DOHH2 (cell line): ENCODE results near the gene G2E3.
"Not testable (repeated sequence)": the region's sequence is repeated elsewhere in the genome, so short reads cannot be mapped to it uniquely, and the experiment has no call there.

ENCODE experiments used
- H3F3A ChIP-seq: fragments of 200-600 bp; sonication (generic), shearing (Covaris generic); 2 replicates; pipeline ENCODE4 v1.6.0; 2016; ENCODE audit warnings: antibody characterized with exemption, mild to moderate bottlenecking; ENCODE audit not compliant: control insufficient read depth, insufficient read depth
- H3K27ac ChIP-seq: fragments of 200-600 bp; sonication (generic); 2 replicates; pipeline ENCODE4 v1.5.1; 2014; ENCODE audit warnings: low read depth, mild to moderate bottlenecking, low read length, moderate library complexity
- H3K27me3 ChIP-seq: fragments of 200-600 bp; sonication (generic); 2 replicates; pipeline ENCODE4 v1.6.1; 2014; ENCODE audit warnings: mild to moderate bottlenecking, low read length, mixed read lengths; ENCODE audit not compliant: control insufficient read depth
- H3K36me3 ChIP-seq: fragments of 200-600 bp; sonication (generic); 2 replicates; pipeline ENCODE4 v1.6.1; 2014; ENCODE audit warnings: mild to moderate bottlenecking, low read length, moderate library complexity, mixed read lengths; ENCODE audit not compliant: control insufficient read depth
- H3K4me1 ChIP-seq: fragments of 200-600 bp; sonication (generic); 2 replicates; pipeline ENCODE4 v1.6.1; 2014; ENCODE audit warnings: mild to moderate bottlenecking, low read length, mixed read lengths; ENCODE audit not compliant: control insufficient read depth
- H3K4me2 ChIP-seq: fragments of 200-600 bp; sonication (generic); 2 replicates; pipeline ENCODE4 v1.6.0; 2014; ENCODE audit warnings: mild to moderate bottlenecking, low read length, moderate library complexity
- H3K4me3 ChIP-seq: fragments of 200-600 bp; sonication (generic); 2 replicates; pipeline ENCODE4 v1.5.1; 2014; ENCODE audit warnings: mild to moderate bottlenecking, low read length, mixed read lengths
- H3K79me2 ChIP-seq: fragments of 200-600 bp; sonication (generic); 2 replicates; pipeline ENCODE4 v1.6.1; 2014; ENCODE audit warnings: mild to moderate bottlenecking, low read length, mixed read lengths; ENCODE audit not compliant: control insufficient read depth
- H3K9me2 ChIP-seq: fragments of 200-600 bp; sonication (generic); replicated peaks from 2 replicates; pipeline ENCODE4 v1.6.1; 2014; ENCODE audit warnings: mild to moderate bottlenecking, low read length, mixed read lengths; ENCODE audit not compliant: control insufficient read depth
- H3K9me3 ChIP-seq: fragments of 200-600 bp; sonication (generic); 2 replicates; pipeline ENCODE4 v1.6.1; 2014; ENCODE audit warnings: antibody characterized with exemption, low read length, mixed read lengths; ENCODE audit not compliant: control insufficient read depth, insufficient read depth
- H4K20me1 ChIP-seq: fragments of 200-600 bp; sonication (generic); 2 replicates; pipeline ENCODE4 v1.6.0; 2014; ENCODE audit warnings: low read depth, mild to moderate bottlenecking, antibody characterized with exemption, low read length, moderate library complexity; ENCODE audit not compliant: control insufficient read depth, insufficient read depth
- CTCF ChIP-seq: fragments of 200-600 bp; sonication (generic); IDR thresholded peaks from one replicate; pipeline ENCODE4 v1.5.1; 2014; ENCODE audit warnings: antibody characterized with exemption, mild to moderate bottlenecking, low read depth, low read length; ENCODE audit not compliant: poor library complexity, severe bottlenecking
- EZH2phosphoT487 ChIP-seq: fragments of 200-600 bp; sonication (generic); IDR thresholded peaks from 2 replicates; pipeline ENCODE4 v1.6.1; 2017; ENCODE audit warnings: borderline replicate concordance, mild to moderate bottlenecking, antibody characterized with exemption, low read length, moderate library complexity, mixed read lengths

The G2E3 gene

DNA sequence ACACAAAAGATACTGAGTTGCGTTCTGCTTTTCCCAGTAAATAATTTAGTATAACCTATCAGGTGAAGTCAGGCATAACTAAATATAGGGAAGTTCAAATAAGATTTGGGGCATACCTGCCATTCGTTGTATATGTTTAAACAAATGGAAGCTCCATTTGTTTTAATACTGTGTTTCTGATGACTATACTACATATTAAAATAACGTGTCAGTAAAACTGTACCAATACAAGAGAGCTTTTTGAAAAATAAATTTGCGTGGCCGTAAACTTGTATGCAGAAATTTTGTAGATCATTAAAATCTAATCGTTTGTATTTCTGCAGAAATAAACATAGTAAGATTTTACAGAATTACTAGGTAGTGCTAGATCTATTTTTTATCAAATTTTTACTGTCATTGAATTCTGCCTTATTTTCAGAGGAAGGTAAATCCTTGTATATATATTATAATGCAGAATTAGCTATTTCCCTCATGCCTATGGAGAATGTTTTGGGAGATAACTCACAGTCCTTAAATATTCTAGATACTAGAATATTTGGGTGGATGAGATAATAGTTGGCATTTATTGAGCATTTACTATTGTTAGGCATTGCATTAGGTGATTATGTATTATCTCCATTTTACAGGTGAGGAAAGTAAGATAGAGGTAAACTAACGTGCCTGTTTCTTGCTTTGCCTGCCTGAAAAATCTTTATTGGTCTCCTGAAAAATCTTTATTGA is 64.6 kb downstream of the G2E3 start:
- no peak overlapping the region for H3K27ac ChIP-seq
- H3K27me3 ChIP-seq, result no peaks in the 10 kb centered on the region
- H3F3A ChIP-seq, result peaks cover 25% of the 10 kb centered on the region
- peaks cover 26% of the 10 kb centered on the region for H3K36me3 ChIP-seq
- H3K9me3 ChIP-seq, result no peaks in the 10 kb centered on the region
- H3K4me3 ChIP-seq, result peak overlapping the region; percentile 99
- TF ChIP-seq CTCF (no peak), EZH2phosphoT487 (no peak)
- H3K4me2 ChIP-seq, result peak overlapping the region; percentile 77
- no peaks in the 10 kb centered on the region for H4K20me1 ChIP-seq
- peaks cover 62% of the 10 kb centered on the region for H3K79me2 ChIP-seq
- H3K9me2 ChIP-seq, result no peaks in the 10 kb centered on the region
- peaks cover 43% of the 10 kb centered on the region for H3K4me1 ChIP-seq

DNA sequence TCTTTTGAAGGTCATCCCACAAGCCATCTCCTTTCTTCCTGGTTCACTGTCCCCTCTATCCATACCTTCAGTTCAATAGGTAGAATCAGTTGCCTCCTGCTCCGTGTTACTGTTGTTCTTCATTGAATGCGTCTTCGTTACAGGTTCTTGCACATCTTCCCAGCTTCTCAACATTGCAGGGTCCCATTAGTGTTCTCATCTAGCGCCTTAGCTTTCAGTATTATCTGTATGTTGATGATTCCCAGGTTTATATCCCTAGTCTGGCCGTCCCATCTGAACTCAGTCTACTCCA is 65.1 kb downstream of the G2E3 start:
- H3K79me2 ChIP-seq, result peaks cover 65% of the 10 kb centered on the region
- H3K36me3 ChIP-seq, result peaks cover 26% of the 10 kb centered on the region

DNA sequence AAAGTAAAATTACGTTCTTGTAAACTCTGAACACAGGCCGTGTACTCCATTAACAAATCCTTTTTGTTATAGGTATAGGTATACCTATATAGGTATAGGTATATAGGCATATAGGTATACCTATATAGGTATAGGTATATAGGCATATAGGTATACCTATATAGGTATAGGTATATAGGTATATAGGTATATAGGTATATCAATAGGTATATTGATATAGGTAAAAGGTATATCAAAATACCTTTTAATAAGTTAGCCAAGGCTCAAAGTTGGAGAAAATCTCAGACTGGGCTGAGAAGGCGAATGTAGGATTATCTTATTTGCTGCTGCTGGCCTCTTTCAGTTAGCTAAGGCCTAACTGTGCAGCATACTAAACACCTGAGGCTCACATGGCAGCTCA is 66.6 kb downstream of the G2E3 start:
- H4K20me1 ChIP-seq, result no peaks in the 10 kb centered on the region
- no peak for TF ChIP-seq CTCF
- no peak for TF ChIP-seq EZH2phosphoT487
- peaks cover 75% of the 10 kb centered on the region for H3K79me2 ChIP-seq
- H3K9me3 ChIP-seq, result no peaks in the 10 kb centered on the region
- no peak overlapping the region for H3K4me2 ChIP-seq
- H3K4me1 ChIP-seq, result peaks cover 25% of the 10 kb centered on the region
- no peak overlapping the region for H3K4me3 ChIP-seq
- no peaks in the 10 kb centered on the region for H3K27me3 ChIP-seq
- H3K36me3 ChIP-seq, result peaks cover 30% of the 10 kb centered on the region
- H3K27ac ChIP-seq, result no peak overlapping the region
- H3K9me2 ChIP-seq, result no peaks in the 10 kb centered on the region
- H3F3A ChIP-seq, result peaks cover 6% of the 10 kb centered on the region

More for the DNA sequence above, 65.1 kb downstream of the G2E3 start:
- no peaks in the 10 kb centered on the region for H4K20me1 ChIP-seq
- H3F3A ChIP-seq, result peaks cover 20% of the 10 kb centered on the region
- no peaks in the 10 kb centered on the region for H3K9me3 ChIP-seq
- H3K27ac ChIP-seq, result no peak overlapping the region
- H3K4me2 ChIP-seq, result peak overlapping the region; percentile 77
- no peaks in the 10 kb centered on the region for H3K9me2 ChIP-seq
- TF ChIP-seq CTCF, result no peak
- TF ChIP-seq EZH2phosphoT487, result no peak
- no peaks in the 10 kb centered on the region for H3K27me3 ChIP-seq
- peaks cover 39% of the 10 kb centered on the region for H3K4me1 ChIP-seq
- peak overlapping the region; percentile 99 for H3K4me3 ChIP-seq

DNA sequence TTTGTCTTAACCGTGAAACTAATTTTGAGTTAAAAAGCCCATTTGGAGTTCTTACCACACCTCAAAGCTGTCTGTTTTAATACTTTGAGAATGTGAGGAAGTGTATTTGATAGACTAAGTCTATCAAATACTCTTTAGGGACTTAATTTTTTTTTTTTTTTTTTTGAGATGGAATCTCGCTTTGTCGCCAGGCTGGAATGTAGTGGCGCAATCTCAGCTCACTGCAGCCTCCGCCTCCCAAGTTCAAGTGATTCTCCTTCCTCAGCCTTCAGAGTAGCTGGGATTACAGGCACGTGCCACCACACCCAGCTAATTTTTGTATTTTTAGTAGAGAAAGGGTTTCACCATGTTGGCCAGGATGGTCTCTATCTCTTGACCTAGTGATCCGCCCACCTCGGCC is 70.5 kb downstream of the G2E3 start:
- H4K20me1 ChIP-seq, H3K4me2 ChIP-seq, H3K27me3 ChIP-seq, H3K4me1 ChIP-seq, H3K4me3 ChIP-seq, H3K27ac ChIP-seq, H3K9me2 ChIP-seq, H3F3A ChIP-seq, H3K9me3 ChIP-seq: not testable (repeated sequence)
- peaks cover 47% of the 10 kb centered on the region for H3K36me3 ChIP-seq
- H3K79me2 ChIP-seq, result peaks cover 58% of the 10 kb centered on the region
